NT2/D1 (cell line): Measurements from ENCODE around the gene ODC1.
"Not testable (repeated sequence)": the region's sequence is repeated elsewhere in the genome, so short reads cannot be mapped to it uniquely, and the experiment has no call there.

Source experiments
- SUZ12 ChIP-seq: IDR thresholded peaks from 2 replicates; pipeline ENCODE4 v1.6.1; 2011; ENCODE audit not compliant: insufficient read length, insufficient read depth; ENCODE audit errors: extremely low read depth
- YY1 ChIP-seq: IDR thresholded peaks from 2 replicates; pipeline ENCODE4 v1.6.1; 2011; ENCODE audit not compliant: insufficient read length, insufficient read depth

DNA sequence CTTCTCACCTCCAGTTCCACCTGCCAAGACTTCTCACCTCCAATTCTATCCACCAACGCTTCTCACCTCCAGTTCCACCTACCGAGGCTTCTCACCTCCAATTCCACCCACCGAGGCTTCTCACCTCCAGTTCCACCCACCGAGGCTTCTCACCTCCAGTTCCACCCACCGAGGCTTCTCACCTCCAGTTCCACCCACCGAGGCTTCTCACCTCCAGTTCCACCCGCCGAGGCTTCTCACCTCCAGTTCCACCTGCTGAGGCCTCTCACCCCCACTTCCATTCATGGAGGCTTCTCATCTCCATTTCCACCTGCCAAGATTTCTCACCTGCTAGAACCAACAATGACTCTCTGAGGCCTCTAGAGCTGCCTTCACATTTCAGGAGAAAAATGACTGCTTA is 40.0 kb upstream of the ODC1 start:
- not testable (repeated sequence) for TF ChIP-seq SUZ12, YY1
